Body of pancreas (tissue), 4 donors: ENCODE measurements around the gene BPIFB2. TPM values are rescaled to one million over a fixed set of nuclear protein-coding genes. Genes with fewer than 3 reads are reported as not detected.

ENCODE experiments used
- ATAC-seq: fragments of 150-250 bp; one replicate; pipeline ENCODE4 v1.9.1; 2016
- DNase-seq, 4 donors: peaks; one replicate each; pipeline ENCODE4 v3.0.0-alpha.2; 2019
- H3K27ac ChIP-seq, 4 donors: fragments of 200-600 bp; sonication (generic); 1 replicate in 3 of 4; 2 replicates in 1 of 4; pipeline versions ENCODE4 v1.5.1 to v1.6.1; 2016 to 2019; ENCODE audit warnings: mild to moderate bottlenecking in 1 of 4, mixed read lengths in 1 of 4, moderate library complexity in 1 of 4
- H3K27me3 ChIP-seq, 2 donors: fragments of 200-600 bp; sonication (generic); one replicate each; pipeline ENCODE4 v1.6.0; 2016; ENCODE audit warnings: mild to moderate bottlenecking in 1 of 2
- H3K36me3 ChIP-seq, 2 donors: fragments of 200-600 bp; sonication (generic); replicated peaks in 1 of 2; 2 replicates each; pipeline ENCODE4 v1.5.1; 2016; ENCODE audit warnings: low read depth in 2 of 2; ENCODE audit not compliant: insufficient read depth in 1 of 2
- H3K4me1 ChIP-seq: fragments of 200-600 bp; sonication (generic); one replicate; pipeline ENCODE4 v1.6.0; 2016
- H3K4me3 ChIP-seq, 2 donors: fragments of 200-600 bp; sonication (generic); 1 replicate in 1 of 2; 2 replicates in 1 of 2; pipeline ENCODE4 v1.5.1; 2016 to 2019
- H3K9me3 ChIP-seq, 3 donors: fragments of 200-600 bp; sonication (generic); 1 replicate in 2 of 3; 2 replicates in 1 of 3; pipeline ENCODE4 v1.5.1; 2016
- CTCF ChIP-seq, 7 experiments: fragments of 450-650 bp in 4 of 7; fragments of 200-600 bp in 3 of 7; sonication (generic) in 3 of 7; IDR thresholded peaks; one replicate each; pipeline ENCODE4 v1.5.1; 2016 to 2019; ENCODE audit warnings: antibody characterized with exemption in 7 of 7
- POLR2A ChIP-seq, 3 donors: fragments of 450-650 bp; IDR thresholded peaks; one replicate each; pipeline ENCODE4 v1.6.1; 2016; ENCODE audit warnings: antibody characterized with exemption in 3 of 3, mild to moderate bottlenecking in 2 of 3
- WGBS, 2 donors: methylation state at CpG; one replicate each; pipeline ENCODE4 v1.1.5; 2017; 5-methylcytosine and 5-hydroxymethylcytosine counted together
- intact Hi-C: fragments of 100-400 bp; cut with DNase I; formaldehyde crosslinking; loops from one replicate; pipeline ENCODE4 v1.15.1; 2023
- total RNA-seq, 2 donors: library from RNA; depleted of rRNA; stranded (reverse); fragments of >200 nt; gene quantifications; one replicate each; pipeline ENCODE4 v1.1.0, GENCODE V29; 2016

The BPIFB2 gene
- total RNA-seq, 2 donors from 2014 or later: not detected

DNA sequence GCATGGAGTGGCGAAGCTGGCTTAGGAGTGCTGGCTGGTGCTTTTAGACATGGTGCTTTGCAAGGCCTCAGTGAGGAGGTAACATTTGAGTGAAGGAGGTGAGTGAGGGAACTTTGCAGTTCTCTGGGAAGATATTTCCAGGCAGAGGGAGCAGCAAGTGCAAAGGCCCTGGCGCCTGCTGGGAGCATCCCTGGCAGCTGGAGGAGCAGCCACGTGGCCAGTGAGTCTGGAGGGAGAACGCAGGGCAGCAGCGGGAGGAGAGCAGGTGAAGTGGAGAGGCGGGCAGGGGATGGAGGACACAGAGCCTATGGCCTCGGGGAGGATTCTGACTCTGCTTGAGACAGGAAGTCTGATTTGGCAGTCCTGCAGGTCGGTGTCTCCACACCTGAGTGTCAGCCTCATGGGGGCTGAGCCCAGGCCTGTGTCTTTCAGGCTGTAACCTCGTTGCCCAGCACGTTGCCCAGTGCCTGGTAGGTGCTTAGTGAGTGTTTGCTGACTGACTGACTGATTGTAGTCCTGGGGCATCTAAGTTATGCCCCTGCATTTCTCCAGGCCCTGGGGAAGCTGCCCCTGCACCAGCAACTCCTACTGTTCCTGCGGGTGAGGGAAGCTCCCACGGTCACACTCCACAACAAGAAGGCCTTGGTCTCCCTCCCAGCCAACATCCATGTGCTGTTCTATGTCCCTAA lies 60.9 kb downstream of the BPIFB2 start:
- H3K4me1 ChIP-seq: no peaks in the 10 kb centered on the region
- H3K27ac ChIP-seq: no peak overlapping the region
- 73 to 79% methylated on average over 10 to 12 of the region's 12 CpGs for WGBS, 2 donors
- TF ChIP-seq POLR2A (IDR thresholded peaks at IDR 0.05): no peak
- no peak for TF ChIP-seq CTCF (IDR thresholded peaks at IDR 0.05)
- DNase-seq: no peak
- intact Hi-C loops: no loop called here
- no peaks in the 10 kb centered on the region for H3K27me3 ChIP-seq
- ATAC-seq: no peak
- no peaks in the 10 kb centered on the region for H3K9me3 ChIP-seq
- no peaks in the 10 kb centered on the region for H3K36me3 ChIP-seq
- H3K4me3 ChIP-seq: no peak overlapping the region

DNA sequence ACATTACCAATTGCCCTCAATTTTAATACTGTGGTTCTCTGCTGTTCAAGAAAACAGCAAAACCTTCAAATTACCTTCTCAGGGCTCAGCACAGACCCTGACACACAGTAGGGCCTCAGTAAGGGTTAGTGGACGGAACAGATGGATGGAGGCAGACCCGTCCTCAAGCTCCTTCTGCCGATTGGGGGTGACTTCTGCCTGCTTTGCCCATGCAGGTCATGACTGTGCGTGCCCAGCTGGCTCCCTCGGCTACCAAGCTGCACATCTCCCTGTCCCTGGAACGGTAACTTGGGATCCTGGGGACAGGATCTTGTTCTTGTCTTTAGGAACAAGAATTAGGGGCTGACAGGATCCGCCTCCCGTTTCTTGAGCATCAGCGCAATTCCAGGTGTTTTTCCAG lies 62.2 kb downstream of the BPIFB2 start:
- Histone ChIP-seq H3K27ac (no peak overlapping the region), H3K4me1 (no peaks in the 10 kb centered on the region), H3K36me3 (no peaks in the 10 kb centered on the region), H3K27me3 (no peaks in the 10 kb centered on the region), H3K9me3 (no peaks in the 10 kb centered on the region), H3K4me3 (no peak overlapping the region)
- 65 to 72% methylated on average over 9 of the region's 9 CpGs for WGBS, 2 donors
- ATAC-seq (no peak), DNase-seq (no peak)
- TF ChIP-seq POLR2A (IDR thresholded peaks at IDR 0.05) (no peak), CTCF (IDR thresholded peaks at IDR 0.05) (no peak)
- intact Hi-C loops: no loop called here

GRCh38 chr20:33070111-33071053 lies 62.9 kb downstream of the BPIFB2 start:
- DNase-seq: no peak
- ATAC-seq: no peak
- no peaks in the 10 kb centered on the region for H3K4me1 ChIP-seq
- no peaks in the 10 kb centered on the region for H3K27me3 ChIP-seq
- intact Hi-C loops: no loop called here
- no peak for TF ChIP-seq CTCF (IDR thresholded peaks at IDR 0.05)
- no peak for TF ChIP-seq POLR2A (IDR thresholded peaks at IDR 0.05)
- H3K4me3 ChIP-seq: no peak overlapping the region
- H3K27ac ChIP-seq: no peak overlapping the region
- 64 to 82% methylated on average over 14 to 19 of the region's 19 CpGs for WGBS, 2 donors
- no peaks in the 10 kb centered on the region for H3K36me3 ChIP-seq
- no peaks in the 10 kb centered on the region for H3K9me3 ChIP-seq

DNA sequence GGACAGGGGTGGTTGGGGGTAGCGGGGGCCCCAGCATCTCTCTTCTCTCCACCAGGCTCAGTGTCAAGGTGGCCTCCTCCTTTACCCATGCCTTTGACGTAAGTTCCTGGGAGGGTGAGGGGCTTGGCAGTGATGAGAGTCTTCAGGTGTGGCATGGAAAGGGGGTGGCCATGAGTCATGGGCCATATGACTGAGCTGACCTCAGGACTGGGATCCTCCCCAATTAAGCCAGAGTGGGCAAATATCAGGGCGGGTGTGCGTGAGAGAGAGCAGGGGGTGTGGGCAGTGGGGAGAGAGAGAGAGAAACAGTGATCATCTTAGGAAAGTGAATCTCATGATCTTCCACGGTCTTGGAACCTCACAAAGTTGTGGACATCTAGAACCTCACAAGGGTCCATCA lies 63.7 kb downstream of the BPIFB2 start:
- no peaks in the 10 kb centered on the region for H3K4me1 ChIP-seq
- WGBS, 2 donors: 78 to 81% methylated on average over 5 of the region's 5 CpGs

More for the DNA sequence above, 63.7 kb downstream of the BPIFB2 start:
- Histone ChIP-seq H3K27ac (no peak overlapping the region), H3K36me3 (no peaks in the 10 kb centered on the region), H3K9me3 (no peaks in the 10 kb centered on the region), H3K27me3 (no peaks in the 10 kb centered on the region), H3K4me3 (no peak overlapping the region)
- DNase-seq (no peak), ATAC-seq (no peak)
- intact Hi-C loops: no loop called here
- TF ChIP-seq POLR2A (IDR thresholded peaks at IDR 0.05) (no peak), CTCF (IDR thresholded peaks at IDR 0.05) (no peak)
